Measurements from ENCODE around the gene TANC1.

DNA sequence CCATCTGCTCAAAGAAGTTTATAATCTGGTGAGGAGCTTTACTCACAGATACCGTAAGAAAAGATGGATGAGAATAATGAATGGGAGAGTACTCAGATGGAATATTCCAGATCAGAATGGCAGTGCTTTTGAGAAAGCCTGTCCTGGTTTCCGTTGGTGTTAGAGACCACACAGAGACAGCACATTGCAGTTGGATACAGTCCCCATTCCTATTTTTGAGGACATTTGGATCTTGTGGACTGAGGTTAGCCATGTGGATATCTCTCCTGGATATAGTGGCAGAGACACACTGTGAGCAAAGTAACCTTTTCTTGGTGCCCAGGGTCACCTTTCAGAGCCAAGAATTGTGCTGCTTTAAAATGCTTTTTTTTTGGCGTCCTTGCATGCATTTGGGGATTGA lies 63.7 kb downstream of the TANC1 start:
- TF ChIP-seq POLR2A (IDR thresholded peaks at IDR 0.05) (no peak), CTCF (IDR thresholded peaks at IDR 0.05) (no peak)

All from testis (tissue), 2 donors.